ENCODE measurements around the gene NUBP2.

Gene NUBP2

DNA sequence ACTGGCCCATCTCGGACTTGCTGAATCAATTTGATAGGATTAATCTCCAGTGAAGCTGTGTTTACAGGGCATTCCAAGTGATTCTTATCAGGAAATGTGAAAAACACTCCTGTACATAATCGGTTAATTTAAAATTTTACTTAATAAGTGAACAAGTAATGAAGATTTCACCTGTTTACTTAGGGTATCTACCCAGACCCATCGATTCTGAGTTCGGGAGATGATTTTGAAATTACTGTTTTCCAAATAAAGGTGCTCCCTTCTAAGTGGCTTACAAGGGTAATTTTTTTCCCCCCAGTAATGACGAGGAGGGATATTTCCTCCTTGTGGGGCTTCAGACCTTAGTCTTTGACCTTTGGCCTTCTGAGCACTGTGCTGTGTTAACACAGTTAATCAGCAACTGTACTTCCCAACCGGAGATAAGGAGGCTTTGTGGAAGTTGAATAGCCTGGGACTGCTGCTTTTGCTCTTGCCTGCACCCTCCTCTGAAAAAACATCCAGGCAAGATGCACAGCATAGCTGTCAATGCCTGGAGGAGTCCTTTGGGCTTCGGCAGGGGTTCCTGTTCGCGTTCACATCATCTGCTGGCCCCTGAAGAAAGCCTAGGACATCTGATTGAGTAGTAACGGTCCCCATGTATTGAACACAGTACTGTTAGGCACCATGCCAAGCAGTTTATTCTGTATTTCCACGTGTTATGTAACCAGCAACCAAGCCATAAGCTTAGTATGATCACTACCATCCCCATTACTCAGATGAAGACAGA lies 46.1 kb downstream of the NUBP2 start:
- DNase-seq (ENCODE audit: low read depth): no peak

- DNase-seq (ENCODE audit: low read depth): no peak
These were observed 47.5 kb downstream of the NUBP2 start for GRCh38 chr16:1830213-1830612.

DNA sequence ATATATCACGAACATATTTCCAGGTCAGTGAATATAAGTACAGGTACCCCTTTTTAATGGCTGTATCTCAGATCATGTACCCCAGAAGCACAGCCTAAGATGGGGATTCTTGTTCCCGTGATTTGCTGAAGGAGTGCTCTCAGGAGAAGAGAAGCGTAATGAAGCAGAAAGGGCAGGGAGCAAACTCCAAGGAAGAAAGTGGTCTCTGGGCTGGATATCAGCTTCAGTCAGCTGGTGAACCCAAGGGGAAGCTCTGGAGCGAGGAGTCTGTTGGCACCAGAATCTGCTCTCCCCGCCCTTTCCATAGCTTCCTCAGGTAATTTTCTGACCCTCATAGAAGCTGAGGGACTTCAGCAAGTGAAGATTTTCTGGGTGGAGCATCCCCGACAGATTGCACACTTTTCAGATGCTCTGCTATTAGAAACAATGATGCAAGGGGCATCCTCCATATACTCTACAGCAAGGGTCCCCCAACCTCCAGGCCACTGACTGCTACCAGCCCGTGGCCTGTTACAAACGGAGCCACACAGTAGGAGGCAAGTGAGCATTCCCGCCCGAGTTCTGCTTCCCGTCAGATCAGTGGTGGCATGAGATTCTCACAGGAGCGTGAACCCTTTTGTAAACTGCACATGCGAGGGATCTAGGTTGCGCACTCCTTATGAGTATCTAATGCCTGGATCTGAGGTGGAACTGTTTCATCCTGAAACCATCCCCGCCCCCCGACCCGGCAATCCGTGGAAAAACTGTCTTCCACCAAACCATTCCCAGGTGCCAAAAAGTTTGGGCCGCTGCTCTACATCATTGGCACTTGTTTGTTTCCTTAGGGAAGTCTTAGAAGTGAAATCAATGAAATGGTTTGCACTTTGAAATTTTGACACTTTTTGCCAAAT lies 48.7 kb downstream of the NUBP2 start:
- DNase-seq (ENCODE audit: low read depth): no peak

GRCh38 chr16:1832838-1833454 lies 50.2 kb downstream of the NUBP2 start:
- DNase-seq (ENCODE audit: low read depth): no peak

GRCh38 chr16:1834096-1834495 lies 51.3 kb downstream of the NUBP2 start:
- DNase-seq (ENCODE audit: low read depth): no peak
